Neural progenitor cell (in vitro differentiated cells): ENCODE results near the gene ASPHD1. TPM values are rescaled to one million over a fixed set of nuclear protein-coding genes. Genes with fewer than 3 reads are reported as not detected.

ENCODE experiments used
- DNase-seq: peaks from one replicate; pipeline ENCODE4 v3.0.0-alpha.2; 2016; ENCODE audit warnings: low spot score
- H2AFZ ChIP-seq: fragments of 200-600 bp; sonication (generic); replicated peaks from 2 replicates; pipeline ENCODE4 v1.6.1; 2016; ENCODE audit warnings: antibody characterized with exemption
- H3F3A ChIP-seq: fragments of 200-600 bp; sonication (generic); 2 replicates; pipeline ENCODE4 v1.6.1; 2016; ENCODE audit warnings: antibody characterized with exemption, low read depth
- H3K27ac ChIP-seq: fragments of 200-600 bp; sonication (generic); 2 replicates; pipeline ENCODE4 v1.5.1; 2016; ENCODE audit warnings: mild to moderate bottlenecking
- H3K27me3 ChIP-seq: fragments of 200-600 bp; sonication (generic); 2 replicates; pipeline ENCODE4 v1.6.1; 2016; ENCODE audit warnings: mild to moderate bottlenecking, moderate library complexity
- H3K36me3 ChIP-seq: fragments of 200-600 bp; sonication (generic); 2 replicates; pipeline ENCODE4 v1.5.1; 2016
- H3K4me1 ChIP-seq: fragments of 200-600 bp; sonication (generic); 2 replicates; pipeline ENCODE4 v1.6.1; 2016; ENCODE audit warnings: mixed run types
- H3K4me2 ChIP-seq: fragments of 200-600 bp; sonication (generic); 2 replicates; pipeline ENCODE4 v1.6.1; 2016
- H3K4me3 ChIP-seq: fragments of 200-600 bp; sonication (generic); 2 replicates; pipeline ENCODE4 v1.5.1; 2016
- H3K79me2 ChIP-seq: fragments of 200-600 bp; sonication (generic); 2 replicates; pipeline ENCODE4 v1.6.1; 2016; ENCODE audit warnings: low read depth
- H3K9ac ChIP-seq: fragments of 200-600 bp; sonication (generic); 2 replicates; pipeline ENCODE4 v1.6.1; 2016
- H3K9me3 ChIP-seq: fragments of 200-600 bp; sonication (generic); 2 replicates; pipeline ENCODE4 v1.5.1; 2016; ENCODE audit warnings: low read depth
- H4K20me1 ChIP-seq: fragments of 200-600 bp; sonication (generic); 2 replicates; pipeline ENCODE4 v1.6.1; 2016; ENCODE audit warnings: low read depth
- H3K27ac Mint-ChIP-seq: 3 replicates; pipeline ENCODE4 v1.8.0; 2021; ENCODE audit warnings: mixed read lengths
- H3K27me3 Mint-ChIP-seq: 2 replicates; pipeline ENCODE4 v1.8.0; 2022; ENCODE audit warnings: low read depth, mild to moderate bottlenecking, inconsistent platforms, moderate library complexity, mixed read lengths; ENCODE audit not compliant: insufficient read depth
- H3K36me3 Mint-ChIP-seq: 3 replicates; pipeline ENCODE4 v1.8.0; 2021; ENCODE audit warnings: mixed read lengths
- H3K4me1 Mint-ChIP-seq: 3 replicates; pipeline ENCODE4 v1.8.0; 2021; ENCODE audit warnings: mixed read lengths
- H3K4me3 Mint-ChIP-seq: 3 replicates; pipeline ENCODE4 v1.8.0; 2021; ENCODE audit warnings: mild to moderate bottlenecking, moderate library complexity, mixed read lengths
- H3K9me3 Mint-ChIP-seq: 3 replicates; pipeline ENCODE4 v1.8.0; 2020; ENCODE audit warnings: mixed read lengths
- EZH2 ChIP-seq: fragments of 200-600 bp; sonication (generic); IDR thresholded peaks from 2 replicates; pipeline ENCODE4 v1.6.1; 2017; ENCODE audit warnings: antibody characterized with exemption, mild to moderate bottlenecking, moderate library complexity
- EZH2phosphoT487 ChIP-seq: fragments of 200-600 bp; sonication (generic); IDR thresholded peaks from 2 replicates; pipeline ENCODE4 v1.6.1; 2017; ENCODE audit warnings: antibody characterized with exemption
- total RNA-seq: library from RNA; depleted of rRNA; stranded (reverse); fragments of >200 nt; gene quantifications from 2 replicates; pipeline ENCODE4 v1.2.3, GENCODE V29; 2015; ENCODE audit warnings: low replicate concordance
- TF ChIP-seq, protein P1 (sequence below): fragments of 200-600 bp; sonication (generic); IDR thresholded peaks from 2 replicates; pipeline ENCODE4 v1.5.1; 2017; ENCODE audit warnings: antibody characterized with exemption, mild to moderate bottlenecking

The ASPHD1 gene
- total RNA-seq = 0.97 and 4.5 TPM in 2 replicates

DNA sequence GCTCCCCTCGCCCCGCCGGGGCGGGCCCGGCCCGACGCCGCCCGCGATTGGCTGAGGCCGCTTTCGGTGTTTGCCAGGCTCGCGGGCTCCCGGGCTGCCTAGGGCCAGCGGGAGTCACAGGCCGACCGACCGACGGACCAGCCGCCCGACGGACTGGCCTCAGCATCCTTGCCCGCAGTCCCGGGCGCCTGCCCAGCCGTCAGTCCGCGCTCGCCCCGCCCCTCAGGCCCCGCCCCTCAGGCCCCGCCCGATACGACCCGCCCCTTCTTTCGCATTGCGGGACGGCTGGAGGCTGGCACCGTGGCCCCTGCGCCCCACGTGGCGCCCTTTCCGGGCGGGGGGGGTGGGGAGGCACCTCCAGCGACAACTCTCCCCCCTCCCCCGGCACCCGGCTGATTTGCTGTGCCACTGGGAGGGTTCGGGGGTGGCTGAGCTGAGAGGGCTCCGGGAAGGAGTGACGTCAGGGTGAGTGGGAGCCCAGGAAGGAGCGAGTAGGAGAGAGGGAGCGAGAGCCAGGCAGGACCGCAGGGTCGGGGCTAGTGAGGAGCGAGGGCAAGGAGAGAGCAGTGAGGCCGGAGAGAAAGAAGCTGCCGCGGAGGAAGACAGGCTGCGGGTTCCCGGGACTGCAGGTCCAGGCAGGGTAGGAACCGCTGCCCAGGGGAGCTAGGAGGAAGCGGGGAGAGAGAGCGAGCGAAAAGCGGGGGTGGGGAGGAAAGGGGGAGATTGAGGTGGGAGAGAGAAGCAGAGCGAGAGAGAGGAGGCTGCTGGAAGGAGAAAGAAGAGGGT lies at the start of gene ASPHD1:
Gene ASPHD1, plus strand, starts transcription at position 387 of the 786 bp plus-strand sequence. CDS start 484 bp downstream, outside the sequence.
- Histone ChIP-seq H4K20me1 (peaks cover 17% of the 10 kb centered on the region), H3K4me2 (peak within 1 kb of the TSS; percentile 88), H3K4me3 (peak within 1 kb of the TSS; percentile 64), H3K36me3 (no peaks in the 10 kb centered on the region), H3K9ac (no peak within 1 kb of the TSS), H2AFZ (peak within 1 kb of the TSS; percentile 75), H3K4me1 (peaks cover 10% of the 10 kb centered on the region), H3K27me3 (peaks cover 12% of the 10 kb centered on the region), H3K9me3 (no peaks in the 10 kb centered on the region), H3F3A (peaks cover 13% of the 10 kb centered on the region), H3K79me2 (no peaks in the 10 kb centered on the region), H3K27ac (no peak within 1 kb of the TSS)
- peaks cover 23% of the 10 kb centered on the region for H3K27me3 Mint-ChIP-seq
- H3K36me3 Mint-ChIP-seq = no peaks in the 10 kb centered on the region
- no peaks in the 10 kb centered on the region for H3K9me3 Mint-ChIP-seq
- peak within 1 kb of the TSS; percentile 84 for H3K4me3 Mint-ChIP-seq
- TF ChIP-seq EZH2 (no peak), EZH2phosphoT487 (no peak)
- TF ChIP-seq, protein P1, sequence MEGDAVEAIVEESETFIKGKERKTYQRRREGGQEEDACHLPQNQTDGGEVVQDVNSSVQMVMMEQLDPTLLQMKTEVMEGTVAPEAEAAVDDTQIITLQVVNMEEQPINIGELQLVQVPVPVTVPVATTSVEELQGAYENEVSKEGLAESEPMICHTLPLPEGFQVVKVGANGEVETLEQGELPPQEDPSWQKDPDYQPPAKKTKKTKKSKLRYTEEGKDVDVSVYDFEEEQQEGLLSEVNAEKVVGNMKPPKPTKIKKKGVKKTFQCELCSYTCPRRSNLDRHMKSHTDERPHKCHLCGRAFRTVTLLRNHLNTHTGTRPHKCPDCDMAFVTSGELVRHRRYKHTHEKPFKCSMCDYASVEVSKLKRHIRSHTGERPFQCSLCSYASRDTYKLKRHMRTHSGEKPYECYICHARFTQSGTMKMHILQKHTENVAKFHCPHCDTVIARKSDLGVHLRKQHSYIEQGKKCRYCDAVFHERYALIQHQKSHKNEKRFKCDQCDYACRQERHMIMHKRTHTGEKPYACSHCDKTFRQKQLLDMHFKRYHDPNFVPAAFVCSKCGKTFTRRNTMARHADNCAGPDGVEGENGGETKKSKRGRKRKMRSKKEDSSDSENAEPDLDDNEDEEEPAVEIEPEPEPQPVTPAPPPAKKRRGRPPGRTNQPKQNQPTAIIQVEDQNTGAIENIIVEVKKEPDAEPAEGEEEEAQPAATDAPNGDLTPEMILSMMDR = no peak
- no peak within 1 kb of the TSS for H3K27ac Mint-ChIP-seq
- peak; percentile 92 for DNase-seq
- H3K4me1 Mint-ChIP-seq = peaks cover 14% of the 10 kb centered on the region

GRCh38 chr16:29850998-29851397 lies 49.3 kb upstream of the ASPHD1 start:
- peaks cover 15% of the 10 kb centered on the region for H3K4me1 Mint-ChIP-seq
- Histone ChIP-seq H3K27me3 (no peaks in the 10 kb centered on the region), H4K20me1 (no peaks in the 10 kb centered on the region), H3K79me2 (no peaks in the 10 kb centered on the region), H3K9ac (no peak overlapping the region), H3K4me1 (no peaks in the 10 kb centered on the region), H3K4me2 (no peak overlapping the region), H2AFZ (no peak overlapping the region), H3K4me3 (no peak overlapping the region), H3K9me3 (no peaks in the 10 kb centered on the region), H3F3A (no peaks in the 10 kb centered on the region), H3K36me3 (no peaks in the 10 kb centered on the region), H3K27ac (no peak overlapping the region)
- H3K27ac Mint-ChIP-seq = no peak overlapping the region
- no peak for TF ChIP-seq EZH2phosphoT487
- TF ChIP-seq EZH2 = no peak
- TF ChIP-seq, protein P1 = no peak
- H3K4me3 Mint-ChIP-seq = no peak overlapping the region
- DNase-seq = no peak
- peaks cover 7% of the 10 kb centered on the region for H3K27me3 Mint-ChIP-seq
- no peaks in the 10 kb centered on the region for H3K36me3 Mint-ChIP-seq
- no peaks in the 10 kb centered on the region for H3K9me3 Mint-ChIP-seq

DNA sequence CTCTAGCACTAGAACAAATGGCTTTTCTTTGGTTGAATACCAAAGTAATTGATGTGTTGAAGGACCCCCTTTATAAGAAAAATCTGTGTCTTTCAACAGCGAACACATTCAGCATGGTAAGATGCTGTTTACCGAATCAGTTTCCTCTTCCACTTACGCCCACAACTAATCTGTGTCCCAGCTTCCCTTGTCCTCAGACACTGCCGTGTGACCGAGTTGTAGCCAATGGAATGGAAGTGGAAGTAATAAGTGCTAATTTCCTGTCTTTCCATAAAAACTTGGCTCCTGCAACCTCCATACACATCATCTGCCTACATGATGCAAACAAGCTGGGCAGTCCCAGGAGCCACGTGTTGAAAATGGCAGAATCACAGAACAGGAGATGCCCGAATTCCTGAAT lies 47.6 kb upstream of the ASPHD1 start:
- Histone ChIP-seq H3F3A (no peaks in the 10 kb centered on the region), H3K4me1 (no peaks in the 10 kb centered on the region), H3K27me3 (no peaks in the 10 kb centered on the region), H3K9ac (no peak overlapping the region), H4K20me1 (no peaks in the 10 kb centered on the region), H3K4me2 (no peak overlapping the region), H3K9me3 (no peaks in the 10 kb centered on the region), H3K4me3 (no peak overlapping the region), H3K27ac (no peak overlapping the region), H2AFZ (no peak overlapping the region), H3K36me3 (no peaks in the 10 kb centered on the region), H3K79me2 (no peaks in the 10 kb centered on the region)
- no peak overlapping the region for H3K27ac Mint-ChIP-seq
- no peaks in the 10 kb centered on the region for H3K9me3 Mint-ChIP-seq
- TF ChIP-seq EZH2phosphoT487 (no peak), EZH2 (no peak)
- TF ChIP-seq, protein P1 = no peak
- H3K27me3 Mint-ChIP-seq = peaks cover 3% of the 10 kb centered on the region
- no peak overlapping the region for H3K4me3 Mint-ChIP-seq
- DNase-seq = no peak
- H3K36me3 Mint-ChIP-seq = no peaks in the 10 kb centered on the region
- peaks cover 15% of the 10 kb centered on the region for H3K4me1 Mint-ChIP-seq
